H1 (cell line): ENCODE measurements around the gene DCDC1. TPM values are rescaled to one million over a fixed set of nuclear protein-coding genes. Genes with fewer than 3 reads are reported as not detected.

Experiments used
- CTCF ChIA-PET: fragments of 300-600 bp; sonication (Branson Sonifier 250); formaldehyde crosslinking; loops from one replicate; lab custom pipeline; 2021; ENCODE audit not compliant: partially characterized antibody; lab: Charles Lee
- POLR2A ChIA-PET: fragments of 300-600 bp; sonication (Branson Sonifier 250); formaldehyde crosslinking; loops from one replicate; lab custom pipeline; 2021; ENCODE audit warnings: inconsistent platforms; ENCODE audit not compliant: partially characterized antibody; lab: Charles Lee
- DNase-seq, 2 experiments: peaks; one replicate each; pipeline versions ENCODE4 v3.0.0 to v3.0.0-alpha.2; 2010 to 2022; ENCODE audit warnings: low spot score in 2 of 2, low read depth in 1 of 2, mixed read lengths in 1 of 2
- FAIRE-seq: peaks from 2 replicates; lab custom pipeline; 2011; peaks lifted over from hg19 to GRCh38; lab: Jason Lieb, UNC
- H2AFZ ChIP-seq: 2 replicates; pipeline ENCODE4 v1.8.1; 2012; ENCODE audit warnings: low read length, inconsistent platforms
- H2AK5ac ChIP-seq: 2 replicates; pipeline ENCODE4 v1.6.1; 2013; ENCODE audit warnings: low read depth, low read length
- H2BK120ac ChIP-seq: replicated peaks from 2 replicates; pipeline ENCODE3; 2013; ENCODE audit warnings: low read depth, low read length, inconsistent platforms
- H2BK12ac ChIP-seq: 2 replicates; pipeline ENCODE4 v1.6.1; 2013; ENCODE audit warnings: low read depth, low read length
- H2BK15ac ChIP-seq: 2 replicates; pipeline ENCODE4 v1.6.1; 2013; ENCODE audit warnings: low read length
- H2BK20ac ChIP-seq: 2 replicates; pipeline ENCODE4 v1.6.1; 2013; ENCODE audit warnings: low read length
- H2BK5ac ChIP-seq: 2 replicates; pipeline ENCODE4 v1.6.1; 2013; ENCODE audit warnings: low read depth, low read length
- H3K14ac ChIP-seq: 2 replicates; pipeline ENCODE4 v1.6.1; 2013; ENCODE audit warnings: inconsistent platforms; ENCODE audit not compliant: insufficient read length
- H3K18ac ChIP-seq: 2 replicates; pipeline ENCODE4 v1.6.1; 2013; ENCODE audit warnings: low read length; ENCODE audit errors: extremely low read depth
- H3K23ac ChIP-seq: 2 replicates; pipeline ENCODE4 v1.6.1; 2013; ENCODE audit warnings: inconsistent platforms; ENCODE audit not compliant: insufficient read length
- H3K23me2 ChIP-seq: 2 replicates; pipeline ENCODE4 v1.6.1; 2013; ENCODE audit warnings: low read depth, low read length
- H3K27ac ChIP-seq: 2 replicates; pipeline ENCODE4 v1.6.1; 2011; ENCODE audit warnings: low read depth, low read length, inconsistent platforms
- H3K27me3 ChIP-seq, 4 experiments: replicated peaks in 1 of 4; 1 replicate in 1 of 4; 2 replicates in 3 of 4; pipeline versions ENCODE4 v1.6.1 to v1.8.1; 2011 to 2013; ENCODE audit warnings: low read length in 3 of 4, mild to moderate bottlenecking in 3 of 4, inconsistent platforms in 2 of 4, mixed read lengths in 2 of 4, moderate library complexity in 1 of 4; ENCODE audit not compliant: control insufficient read depth in 3 of 4, insufficient read depth in 3 of 4; ENCODE audit errors: extremely low read depth in 1 of 4
- H3K36me3 ChIP-seq, 4 experiments: 2 replicates each; pipeline versions ENCODE4 v1.6.1 to v1.8.1; 2011 to 2013; ENCODE audit warnings: mild to moderate bottlenecking in 4 of 4, low read length in 3 of 4, moderate library complexity in 2 of 4, control low read depth in 1 of 4, inconsistent platforms in 1 of 4; ENCODE audit not compliant: insufficient read depth in 4 of 4, control insufficient read depth in 2 of 4
- H3K4ac ChIP-seq: replicated peaks from 2 replicates; pipeline ENCODE3; 2013; ENCODE audit warnings: low read length, low read depth, mixed read lengths, inconsistent platforms; ENCODE audit not compliant: insufficient read length
- H3K4me1 ChIP-seq, 4 experiments: replicated peaks in 1 of 4; 1 replicate in 1 of 4; 2 replicates in 3 of 4; pipeline versions ENCODE4 v1.6.1 to v1.8.1; 2011 to 2013; ENCODE audit warnings: low read length in 3 of 4, inconsistent platforms in 2 of 4, mixed read lengths in 1 of 4; ENCODE audit not compliant: insufficient read depth in 4 of 4, control insufficient read depth in 3 of 4
- H3K4me2 ChIP-seq, 2 experiments: 2 replicates each; pipeline versions ENCODE4 v1.6.1 to v1.8.1; 2011 to 2013; ENCODE audit warnings: low read depth in 2 of 2, low read length in 2 of 2, control low read depth in 1 of 2, inconsistent platforms in 1 of 2, mild to moderate bottlenecking in 1 of 2; ENCODE audit not compliant: insufficient read depth in 1 of 2
- H3K4me3 ChIP-seq, 4 experiments: fragments of 200-600, 300-600 bp in 1 of 4; sonication (generic), shearing (Covaris generic), sonication (Bioruptor Twin) in 1 of 4; 2 replicates each; pipeline versions ENCODE4 v1.5.1 to v1.8.1; 2011 to 2016; ENCODE audit warnings: low read length in 4 of 4, low read depth in 3 of 4, control low read depth in 2 of 4, inconsistent platforms in 2 of 4, mild to moderate bottlenecking in 2 of 4, mixed read lengths in 1 of 4, moderate library complexity in 1 of 4; ENCODE audit not compliant: insufficient read depth in 2 of 4; ENCODE audit errors: extremely low read depth in 1 of 4
- H3K56ac ChIP-seq: replicated peaks from 2 replicates; pipeline ENCODE3; 2013; ENCODE audit warnings: low read depth, mild to moderate bottlenecking, mixed read lengths, low read length, inconsistent platforms; ENCODE audit not compliant: insufficient read length
- H3K79me1 ChIP-seq: 2 replicates; pipeline ENCODE4 v1.6.1; 2013; ENCODE audit warnings: low read depth, low read length, control low read depth
- H3K79me2 ChIP-seq, 2 experiments: 2 replicates each; pipeline versions ENCODE4 v1.6.1 to v1.8.1; 2012 to 2013; ENCODE audit warnings: low read length in 2 of 2, mild to moderate bottlenecking in 2 of 2, inconsistent platforms in 1 of 2; ENCODE audit not compliant: insufficient read depth in 2 of 2, control insufficient read depth in 1 of 2
- H3K9ac ChIP-seq, 4 experiments: replicated peaks in 1 of 4; 1 replicate in 1 of 4; 2 replicates in 3 of 4; pipeline versions ENCODE4 v1.6.1 to v1.8.1; 2011 to 2013; ENCODE audit warnings: low read depth in 3 of 4, low read length in 3 of 4, control low read depth in 2 of 4, mild to moderate bottlenecking in 2 of 4, moderate library complexity in 2 of 4, inconsistent platforms in 1 of 4; ENCODE audit errors: extremely low read depth in 1 of 4
- H3K9me3 ChIP-seq, 2 experiments: 2 replicates each; pipeline versions ENCODE4 v1.6.1 to v1.8.1; 2012 to 2013; ENCODE audit warnings: mild to moderate bottlenecking in 2 of 2, moderate library complexity in 2 of 2, control low read depth in 1 of 2, inconsistent platforms in 1 of 2, low read depth in 1 of 2, low read length in 1 of 2, mixed read lengths in 1 of 2; ENCODE audit not compliant: insufficient read depth in 2 of 2
- H4K20me1 ChIP-seq, 2 experiments: replicated peaks in 1 of 2; 2 replicates each; pipeline versions ENCODE3 to v1.8.1; 2011 to 2013; ENCODE audit warnings: inconsistent platforms in 2 of 2, low read length in 2 of 2, mild to moderate bottlenecking in 1 of 2; ENCODE audit not compliant: insufficient read depth in 2 of 2, control insufficient read depth in 1 of 2
- H4K5ac ChIP-seq: 2 replicates; pipeline ENCODE4 v1.6.1; 2013; ENCODE audit warnings: low read length, low read depth, mixed read lengths, inconsistent platforms; ENCODE audit not compliant: insufficient read length
- H4K8ac ChIP-seq: 2 replicates; pipeline ENCODE4 v1.8.0; 2013; ENCODE audit warnings: mild to moderate bottlenecking, moderate library complexity, low read length, inconsistent platforms; ENCODE audit not compliant: insufficient read depth; ENCODE audit errors: extremely low read depth
- H4K91ac ChIP-seq: replicated peaks from 2 replicates; pipeline ENCODE3; 2013; ENCODE audit warnings: low read length, mixed read lengths, inconsistent platforms; ENCODE audit not compliant: insufficient read length
- ASH2L ChIP-seq: fragments of 200-600, 300-600 bp; sonication (generic); IDR thresholded peaks from one replicate; pipeline ENCODE4 v1.7.1; 2017; ENCODE audit warnings: low read length
- CBX5 ChIP-seq: fragments of 300-800, 300-1000 bp; sonication (generic); IDR thresholded peaks from 2 replicates; pipeline ENCODE4 v1.7.1; 2016; ENCODE audit warnings: antibody characterized with exemption, low read length, low read depth
- CREB1 ChIP-seq: IDR thresholded peaks from 2 replicates; pipeline ENCODE4 v1.6.1; 2012; ENCODE audit warnings: inconsistent platforms
- CTBP2 ChIP-seq: IDR thresholded peaks from 2 replicates; pipeline ENCODE4 v1.7.0; 2011; ENCODE audit warnings: borderline replicate concordance, mild to moderate bottlenecking, moderate library complexity, mixed read lengths, low read length; ENCODE audit not compliant: insufficient read depth, insufficient read length
- EZH2 ChIP-seq: fragments of 200-600 bp; sonication (generic); IDR thresholded peaks from 2 replicates; pipeline ENCODE4 v1.7.1; 2012; ENCODE audit warnings: low read depth, mild to moderate bottlenecking, moderate library complexity, low read length, inconsistent platforms; ENCODE audit not compliant: severe bottlenecking
- KDM5A ChIP-seq: fragments of 200-600 bp; IDR thresholded peaks from 2 replicates; pipeline ENCODE4 v1.7.1; 2012; ENCODE audit warnings: mild to moderate bottlenecking, low read length, inconsistent platforms, mixed read lengths
- MAX ChIP-seq: IDR thresholded peaks from 2 replicates; pipeline ENCODE4 v1.6.1; 2012; ENCODE audit warnings: inconsistent platforms
- POLR2A ChIP-seq, 2 experiments: IDR thresholded peaks; 1 replicate in 1 of 2; 2 replicates in 1 of 2; pipeline ENCODE4 v1.6.1; 2011; ENCODE audit warnings: low read depth in 2 of 2, low read length in 2 of 2, mild to moderate bottlenecking in 2 of 2; ENCODE audit errors: control extremely low read depth in 1 of 2
- RFX5 ChIP-seq: IDR thresholded peaks from 2 replicates; pipeline ENCODE4 v1.6.1; 2011; ENCODE audit warnings: low read depth, low read length, improper control_type of control experiment, borderline replicate concordance
- TAF1 ChIP-seq: IDR thresholded peaks from 2 replicates; pipeline ENCODE4 v1.6.1; 2011; ENCODE audit warnings: mild to moderate bottlenecking, low read depth, low read length
- USF2 ChIP-seq: IDR thresholded peaks from 2 replicates; pipeline ENCODE4 v1.6.1; 2011; ENCODE audit warnings: low read length, improper control_type of control experiment
- WGBS, 2 experiments: shearing (Covaris generic) in 1 of 2; methylation state at CpG; one replicate each; pipeline versions ENCODE4 v1.1.6 to v1.1.7; 2013 to 2015; ENCODE audit warnings: low lambda C conversion rate in 2 of 2, mixed read lengths in 2 of 2, inconsistent platforms in 1 of 2, low coverage in 1 of 2, missing lambda C conversion rate in 1 of 2; ENCODE audit not compliant: insufficient replicate concordance in 2 of 2, insufficient coverage in 1 of 2, insufficient read length in 1 of 2; ENCODE audit errors: extremely low coverage in 1 of 2, missing lambda C conversion rate in 1 of 2; 5-methylcytosine and 5-hydroxymethylcytosine counted together
- polyA plus RNA-seq, 7 experiments: library from polyadenylated mRNA; depleted of rRNA in 3 of 7; stranded (reverse) in 5 of 7; unstranded in 2 of 7; fragments of >200 nt in 5 of 7; fragments of 200-250 nt in 2 of 7; gene quantifications; 1 replicate in 5 of 7; 2 replicates in 1 of 7; 4 replicates in 1 of 7; pipeline versions ENCODE4 v1.2.1 to v1.2.3, GENCODE V29; 2011 to 2013; ENCODE audit warnings: missing spikeins in 2 of 7, mixed read lengths in 2 of 7
- total RNA-seq: library from RNA; stranded (reverse); fragmentation: NEBNext Ultra II Directional; extraction: Animal tissue kit (Norgen Biotek cat#: 25700); gene quantifications from 2 replicates; pipeline ENCODE4 v1.2.1, GENCODE V29; 2021

The DCDC1 gene
- total and polyA plus RNA-seq, 2 of the 8 experiments (the other 6 are each of a cell fraction or from before 2014, with no cell fraction given): 0.15 to 0.56 TPM

GRCh38 chr11:31019786-31020185 is 349.8 kb downstream of the DCDC1 start:
- WGBS, 2 experiments: 88% methylated on average over 4 of the region's 4 CpGs; no CpG with 5 or more reads in 1 of the 2 experiments
- Histone ChIP-seq H3K36me3 (no peaks in the 10 kb centered on the region), H2AK5ac (no peak overlapping the region), H3K27ac (no peak overlapping the region), H3K23me2 (no peaks in the 10 kb centered on the region), H3K56ac (no peak overlapping the region), H4K91ac (no peak overlapping the region), H3K4me1 (no peaks in the 10 kb centered on the region), H2BK5ac (no peak overlapping the region), H4K5ac (no peak overlapping the region), H3K9ac (no peak overlapping the region), H3K14ac (no peak overlapping the region), H3K79me1 (no peaks in the 10 kb centered on the region), H2BK15ac (no peak overlapping the region), H2BK120ac (no peak overlapping the region), H3K23ac (no peak overlapping the region), H3K4ac (no peak overlapping the region), H2BK12ac (no peak overlapping the region), H3K18ac (no peak overlapping the region), H4K8ac (no peak overlapping the region), H3K79me2 (no peaks in the 10 kb centered on the region), H3K4me3 (no peak overlapping the region), H3K4me2 (no peak overlapping the region), H2BK20ac (no peak overlapping the region), H4K20me1 (no peaks in the 10 kb centered on the region), H2AFZ (no peak overlapping the region), H3K9me3 (no peaks in the 10 kb centered on the region), H3K27me3 (no peaks in the 10 kb centered on the region)
- TF ChIP-seq EZH2: no peak
- TF ChIP-seq KDM5A: no peak
- TF ChIP-seq CTBP2: no peak
- TF ChIP-seq CBX5: no peak
- TF ChIP-seq USF2: no peak
- no peak for TF ChIP-seq TAF1
- TF ChIP-seq POLR2A (IDR thresholded peaks at IDR 0.05; ENCODE audit: control extremely low read depth in 1 of 2, low read depth in 2 of 2, low read length in 2 of 2): no peak
- TF ChIP-seq RFX5: no peak
- no peak for TF ChIP-seq ASH2L
- no peak for TF ChIP-seq MAX
- TF ChIP-seq CREB1: no peak
- FAIRE-seq (no peak), DNase-seq (no peak)
- ChIA-PET POLR2A (no interaction called here), CTCF (interaction anchor here (1.0 kb wide), 1 partner anchor 9 kb away, joined by 3 read pairs; no protein-coding TSS in a partner anchor)
